GM10248 (cell line): Measurements from ENCODE around the gene MRPL49.

Experiments
- CTCF ChIA-PET: fragments of 300-600 bp; sonication (Branson Sonifier 250); formaldehyde crosslinking; extraction: SDS; loops from one replicate; lab custom pipeline; 2021; ENCODE audit warnings: antibody characterized with exemption; lab: Yijun Ruan, JAX
- POLR2A ChIA-PET: fragments of 350-650 bp; sonication (Branson Sonifier 250); formaldehyde crosslinking; extraction: SDS; loops from one replicate; lab custom pipeline; 2020; ENCODE audit warnings: antibody characterized with exemption; lab: Yijun Ruan, JAX
- DNase-seq: peaks from one replicate; pipeline ENCODE4 v3.0.0; 2012; ENCODE audit errors: extremely low spot score
- CTCF ChIP-seq: IDR thresholded peaks from 2 replicates; pipeline ENCODE4 v1.5.1; 2012; ENCODE audit warnings: mild to moderate bottlenecking, low read depth; ENCODE audit errors: extremely low read depth, missing control alignments, control extremely low read depth

The MRPL49 gene

GRCh38 chr11:65131417-65131776 is 9.3 kb downstream of the MRPL49 start:
- ChIA-PET CTCF (interaction anchor here (0.8 to 5.1 kb wide), 6 partner anchors 9 to 119 kb away, joined by 3 to 24 read pairs (median 8); partner anchors contain the start of genes CAPN1, FAU, MRPL49 and TM7SF2), POLR2A (interaction anchor here (0.8 to 1.2 kb wide), 2 partner anchors 9 to 14 kb away, joined by 3 to 4 read pairs; partner anchors contain the start of genes FAU, MRPL49 and ZNHIT2)
- DNase-seq, result no peak
- no peak for TF ChIP-seq CTCF

GRCh38 chr11:65131895-65132237 is 9.7 kb downstream of the MRPL49 start:
- CTCF ChIA-PET, result interaction anchor here (1.2 to 5.1 kb wide), 5 partner anchors 10 to 119 kb away, joined by 4 to 24 read pairs (median 13); partner anchors contain the start of genes CAPN1, FAU, MRPL49 and TM7SF2
- DNase-seq, result no peak
- TF ChIP-seq CTCF, result no peak
- POLR2A ChIA-PET, result interaction anchor here (0.8 to 0.9 kb wide), 2 partner anchors 10 to 15 kb away, joined by 3 to 6 read pairs; partner anchors contain the start of genes FAU, MRPL49 and ZNHIT2

GRCh38 chr11:65132238-65132987 is 10.3 kb downstream of the MRPL49 start:
- DNase-seq, result peak; percentile 68
- TF ChIP-seq CTCF, result no peak
- ChIA-PET POLR2A (interaction anchor here (0.8 to 2.9 kb wide), 3 partner anchors 10 to 15 kb away, joined by 3 to 10 read pairs (median 6); partner anchors contain the start of genes FAU, MRPL49 and ZNHIT2), CTCF (interaction anchor here (1.2 to 5.1 kb wide), 5 partner anchors 10 to 120 kb away, joined by 4 to 24 read pairs (median 13); partner anchors contain the start of genes CAPN1, FAU, MRPL49 and TM7SF2)

- DNase-seq, result peak; percentile 71
- ChIA-PET POLR2A (interaction anchor here (2.9 kb wide), 1 partner anchor 11 kb away, joined by 10 read pairs; the partner anchor contains the start of genes FAU and MRPL49), CTCF (interaction anchor here (1.7 to 4.6 kb wide), 3 partner anchors 11 to 23 kb away, joined by 4 to 22 read pairs (median 17); partner anchors contain the start of genes FAU, MRPL49 and TM7SF2)
- no peak for TF ChIP-seq CTCF
These were observed 11.0 kb downstream of the MRPL49 start for GRCh38 chr11:65132988-65133700.

GRCh38 chr11:65133724-65134123 is 11.6 kb downstream of the MRPL49 start:
- DNase-seq, result no peak
- ChIA-PET POLR2A (interaction anchor here (2.9 kb wide), 1 partner anchor 11 kb away, joined by 10 read pairs; the partner anchor contains the start of genes FAU and MRPL49), CTCF (interaction anchor here (1.7 to 4.6 kb wide), 4 partner anchors 12 to 23 kb away, joined by 4 to 22 read pairs (median 13); partner anchors contain the start of genes FAU, MRPL49, TM7SF2 and ZNHIT2)
- no peak for TF ChIP-seq CTCF

GRCh38 chr11:65134240-65134951 is 12.3 kb downstream of the MRPL49 start, which contains the start of gene SYVN1:
Gene SYVN1, minus strand, starts transcription at chr11:65134519. Its CDS starts 918 bp downstream, at chr11:65133601.
- no peak for TF ChIP-seq CTCF
- DNase-seq, result peak; percentile 92
- CTCF ChIA-PET, result interaction anchor here (1.0 to 4.6 kb wide), 12 partner anchors 9 to 195 kb away, joined by 3 to 22 read pairs (median 5); partner anchors contain the start of genes CAPN1, FAU, MRPL49 and TM7SF2
- POLR2A ChIA-PET, result interaction anchor here (0.6 to 2.9 kb wide), 5 partner anchors 8 to 275 kb away, joined by 3 to 10 read pairs (median 3); partner anchors contain the start of genes FAU and MRPL49
